Suprapubic skin (tissue), 4 donors: Measurements from ENCODE around the gene DIAPH1.

Experiments
- CTCF ChIP-seq, 2 donors: fragments of 200-600 bp in 1 of 2; fragments of 450-650 bp in 1 of 2; sonication (generic) in 1 of 2; IDR thresholded peaks; one replicate each; pipeline ENCODE4 v1.5.1; 2016 to 2019; ENCODE audit warnings: antibody characterized with exemption in 2 of 2, mild to moderate bottlenecking in 1 of 2, moderate library complexity in 1 of 2
- EP300 ChIP-seq: sonication (generic); formaldehyde crosslinking; IDR thresholded peaks from one replicate; pipeline ENCODE4 v1.6.1; 2017; ENCODE audit warnings: antibody characterized with exemption
- POLR2A ChIP-seq, 2 donors: fragments of 450-650 bp; IDR thresholded peaks; one replicate each; pipeline ENCODE4 v1.6.1; 2017; ENCODE audit warnings: antibody characterized with exemption in 2 of 2, mild to moderate bottlenecking in 2 of 2, moderate library complexity in 2 of 2
- POLR2AphosphoS5 ChIP-seq, 3 donors: sonication (generic); formaldehyde crosslinking; IDR thresholded peaks; one replicate each; pipeline ENCODE4 v1.6.1; 2017; ENCODE audit warnings: antibody characterized with exemption in 3 of 3

GRCh38 chr5:141479776-141480175 lies 139.0 kb downstream of the DIAPH1 start:
- TF ChIP-seq CTCF (IDR thresholded peaks at IDR 0.05) (no peak), POLR2A (IDR thresholded peaks at IDR 0.05) (no peak), POLR2AphosphoS5 (IDR thresholded peaks at IDR 0.05) (no peak), EP300 (no peak)
